Gastrocnemius medialis (tissue), 4 donors: ENCODE results near the gene TFDP2.

Experiments
- POLR2A ChIP-seq, 2 donors: fragments of 450-650 bp; IDR thresholded peaks; one replicate each; pipeline ENCODE4 v1.6.1; 2017; ENCODE audit warnings: antibody characterized with exemption in 2 of 2, mild to moderate bottlenecking in 2 of 2, moderate library complexity in 2 of 2
- TF ChIP-seq, protein P1 (sequence below), 5 experiments: fragments of 450-650 bp in 3 of 5; fragments of 200-600 bp in 2 of 5; sonication (generic) in 2 of 5; IDR thresholded peaks in 4 of 5; conservative IDR thresholded peaks in 1 of 5; 1 replicate in 4 of 5; 2 replicates in 1 of 5; pipeline ENCODE4 v1.5.1; 2016 to 2019; ENCODE audit warnings: antibody characterized with exemption in 5 of 5, mild to moderate bottlenecking in 3 of 5, moderate library complexity in 3 of 5

DNA sequence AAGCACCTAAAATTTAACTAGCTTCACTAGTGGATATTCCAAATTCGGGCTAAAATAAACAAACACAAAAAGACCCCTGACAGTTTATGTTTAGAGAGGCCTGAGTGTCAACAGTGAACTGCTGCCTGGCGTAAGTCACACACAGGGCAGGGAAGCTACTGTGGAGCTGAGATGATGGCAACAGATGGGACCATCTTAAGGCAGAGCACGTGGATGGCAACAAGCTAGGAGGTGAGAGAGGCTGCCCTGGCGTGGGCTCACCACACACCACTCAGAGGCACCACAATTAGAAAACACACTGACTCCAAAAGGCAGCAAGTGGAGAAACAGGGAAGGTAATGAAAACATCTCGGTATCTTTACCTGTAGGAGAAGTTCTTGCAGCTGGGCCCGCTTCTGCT, 179.6 kb downstream of the TFDP2 start:
- TF ChIP-seq, protein P1, sequence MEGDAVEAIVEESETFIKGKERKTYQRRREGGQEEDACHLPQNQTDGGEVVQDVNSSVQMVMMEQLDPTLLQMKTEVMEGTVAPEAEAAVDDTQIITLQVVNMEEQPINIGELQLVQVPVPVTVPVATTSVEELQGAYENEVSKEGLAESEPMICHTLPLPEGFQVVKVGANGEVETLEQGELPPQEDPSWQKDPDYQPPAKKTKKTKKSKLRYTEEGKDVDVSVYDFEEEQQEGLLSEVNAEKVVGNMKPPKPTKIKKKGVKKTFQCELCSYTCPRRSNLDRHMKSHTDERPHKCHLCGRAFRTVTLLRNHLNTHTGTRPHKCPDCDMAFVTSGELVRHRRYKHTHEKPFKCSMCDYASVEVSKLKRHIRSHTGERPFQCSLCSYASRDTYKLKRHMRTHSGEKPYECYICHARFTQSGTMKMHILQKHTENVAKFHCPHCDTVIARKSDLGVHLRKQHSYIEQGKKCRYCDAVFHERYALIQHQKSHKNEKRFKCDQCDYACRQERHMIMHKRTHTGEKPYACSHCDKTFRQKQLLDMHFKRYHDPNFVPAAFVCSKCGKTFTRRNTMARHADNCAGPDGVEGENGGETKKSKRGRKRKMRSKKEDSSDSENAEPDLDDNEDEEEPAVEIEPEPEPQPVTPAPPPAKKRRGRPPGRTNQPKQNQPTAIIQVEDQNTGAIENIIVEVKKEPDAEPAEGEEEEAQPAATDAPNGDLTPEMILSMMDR (IDR thresholded peaks at IDR 0.05 in 4 of 5, conservative IDR thresholded peaks at IDR 0.05 in 1 of 5) = no peak
- TF ChIP-seq POLR2A (IDR thresholded peaks at IDR 0.05) = no peak
